Occipital lobe (tissue), 3 donors: Measurements from ENCODE around the gene BLM. TPM values are rescaled to one million over a fixed set of nuclear protein-coding genes. Genes with fewer than 3 reads are reported as not detected.
"Not testable (repeated sequence)": the region's sequence is repeated elsewhere in the genome, so short reads cannot be mapped to it uniquely, and the experiment has no call there.

Source experiments
- DNase-seq: peaks from one replicate; lab custom pipeline; 2025; lab: John Stamatoyannopoulos, UW
- small RNA-seq: library from RNA; depleted of rRNA; stranded (forward); fragments of <200 nt; gene quantifications from one replicate; pipeline ENCODE3, GENCODE V24; 2014
- total RNA-seq: library from RNA; depleted of rRNA; stranded (reverse); fragments of >200 nt; gene quantifications from one replicate; pipeline ENCODE4 v1.2.3, GENCODE V29; 2014

The BLM gene
- total RNA-seq, 1 donor from 2014 or later, result 3.6 TPM

DNA sequence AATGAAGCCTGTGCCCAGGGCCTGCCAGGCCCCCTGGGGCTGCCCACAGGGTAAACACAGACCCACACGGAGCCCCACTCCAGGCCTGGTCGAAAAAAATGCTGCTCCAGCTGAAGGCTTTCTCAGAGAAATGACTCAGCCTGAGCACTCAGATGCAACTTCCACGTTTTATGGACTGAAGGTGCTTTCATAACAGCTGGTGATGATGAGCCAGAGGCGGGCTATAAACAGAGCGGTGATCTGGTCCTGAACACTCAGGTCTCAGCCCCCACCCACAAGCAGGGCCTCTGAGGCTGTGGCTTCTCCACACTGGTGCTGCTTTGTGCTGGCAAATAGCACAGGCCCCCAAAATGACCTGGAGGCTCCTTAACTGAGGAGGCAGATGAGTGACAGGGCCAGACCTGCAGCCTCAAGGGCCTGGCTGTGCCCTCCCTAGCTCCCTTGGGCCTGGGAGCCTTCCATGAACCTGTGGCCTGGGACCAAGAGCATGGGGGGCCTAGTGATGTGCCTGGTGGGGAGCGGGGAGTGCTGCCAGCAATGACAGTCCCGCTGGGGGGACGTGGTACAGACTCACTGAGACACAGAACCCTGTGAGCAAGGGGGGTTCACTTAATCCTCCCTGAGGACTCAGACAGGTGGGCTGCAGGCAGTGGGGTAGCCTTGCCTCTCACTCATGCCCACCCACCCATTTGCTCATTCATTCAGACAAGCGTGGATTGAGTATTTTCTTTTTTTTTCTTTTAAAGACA lies 128.2 kb downstream of the BLM start:
- no peak for DNase-seq

DNA sequence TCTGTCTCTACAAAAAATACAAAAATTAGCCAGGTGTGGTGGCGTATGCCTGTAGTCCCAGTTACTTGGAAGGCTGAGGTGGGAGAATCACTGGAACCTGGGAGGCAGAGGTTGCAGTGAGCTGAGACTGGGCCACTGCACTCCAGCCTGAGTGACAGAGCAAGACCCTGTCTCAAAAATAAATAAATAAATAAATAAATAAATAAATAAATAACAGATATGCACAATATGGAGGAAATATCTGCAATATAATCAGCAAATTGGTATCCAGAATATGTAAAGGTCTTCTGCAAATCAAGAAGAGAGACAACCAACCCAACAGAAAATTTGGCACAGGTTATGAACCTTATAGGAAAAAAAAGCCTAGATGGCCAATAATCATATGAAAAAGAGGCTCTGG lies 132.3 kb downstream of the BLM start:
- not testable (repeated sequence) for DNase-seq

DNA sequence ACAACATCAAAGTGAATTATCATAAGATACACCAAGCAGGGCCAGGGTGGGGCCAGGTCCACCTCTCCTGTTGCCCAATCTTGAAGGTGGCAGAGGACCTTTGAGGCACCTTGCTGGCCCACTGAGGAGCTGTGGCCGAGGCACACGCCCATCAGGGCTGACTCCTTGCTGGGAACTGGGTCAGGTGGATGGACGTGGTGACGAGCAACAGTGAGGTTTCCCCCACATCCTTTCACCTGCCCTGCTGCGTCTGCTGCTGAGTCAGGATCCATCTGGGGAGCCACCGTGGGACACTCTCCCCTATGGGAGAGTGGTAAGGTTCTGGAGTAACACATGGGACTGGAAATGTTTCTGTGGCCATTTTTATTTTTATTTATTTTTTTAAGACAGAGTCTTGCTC lies 134.0 kb downstream of the BLM start:
- no peak for DNase-seq

DNA sequence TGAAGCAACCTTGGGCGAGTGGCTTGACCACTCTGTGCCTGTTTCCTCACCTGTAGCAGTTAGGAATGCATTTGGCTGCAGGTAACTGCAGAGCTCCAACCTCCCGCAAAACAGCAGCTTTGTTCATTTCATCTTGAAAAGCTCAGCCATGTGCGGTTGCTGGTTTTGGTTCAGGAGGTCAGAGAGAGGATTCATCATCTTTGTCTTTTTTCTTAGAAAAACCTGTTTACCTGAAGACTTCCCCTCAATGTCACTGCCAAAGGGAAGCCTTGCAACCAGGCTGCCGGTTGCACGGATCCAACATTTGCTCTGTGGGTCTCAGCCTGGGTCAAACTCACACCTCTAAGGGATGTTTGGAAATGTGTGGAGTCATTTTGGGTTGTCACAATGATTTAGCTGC lies 134.8 kb downstream of the BLM start:
- no peak for DNase-seq

DNA sequence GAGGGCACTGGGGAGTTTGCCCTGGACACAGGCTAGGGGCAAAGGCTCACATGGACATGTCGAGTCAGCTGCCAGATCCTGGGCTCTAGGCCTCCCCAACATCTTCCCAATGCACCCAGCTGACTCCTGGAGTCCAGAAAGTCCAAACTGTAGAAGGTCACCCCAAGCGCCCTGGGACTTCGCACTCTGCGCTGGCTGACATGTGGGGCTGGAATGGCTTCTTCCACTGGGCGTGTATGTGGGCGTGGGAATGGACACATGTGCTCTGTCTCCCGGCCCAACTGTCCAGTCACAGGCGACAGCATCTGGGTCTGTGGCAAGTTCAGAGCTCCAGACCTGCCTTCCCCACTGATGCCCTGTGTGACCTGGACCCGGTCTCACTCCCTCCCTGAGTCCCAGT lies 138.0 kb downstream of the BLM start:
- no peak for DNase-seq

DNA sequence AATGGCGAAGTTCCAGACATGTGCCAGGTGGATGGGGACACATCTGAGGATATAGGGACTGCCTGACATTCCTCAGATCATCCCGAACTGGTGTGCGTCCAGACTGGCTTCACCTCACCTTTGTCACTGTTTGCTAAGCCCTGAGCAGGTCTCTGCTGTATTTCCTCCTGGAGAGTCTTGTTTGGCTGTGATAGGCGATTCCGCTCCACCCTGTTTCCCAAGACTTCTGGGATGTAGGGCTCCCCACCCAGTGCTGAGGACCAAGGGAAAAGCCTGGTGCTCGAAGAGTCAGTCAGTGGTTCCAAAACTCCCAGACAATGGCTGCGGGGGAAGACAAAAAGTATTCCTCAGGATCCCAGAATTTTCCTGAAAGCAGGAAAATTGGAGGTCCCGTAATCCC lies 140.2 kb downstream of the BLM start:
- DNase-seq, result no peak

DNA sequence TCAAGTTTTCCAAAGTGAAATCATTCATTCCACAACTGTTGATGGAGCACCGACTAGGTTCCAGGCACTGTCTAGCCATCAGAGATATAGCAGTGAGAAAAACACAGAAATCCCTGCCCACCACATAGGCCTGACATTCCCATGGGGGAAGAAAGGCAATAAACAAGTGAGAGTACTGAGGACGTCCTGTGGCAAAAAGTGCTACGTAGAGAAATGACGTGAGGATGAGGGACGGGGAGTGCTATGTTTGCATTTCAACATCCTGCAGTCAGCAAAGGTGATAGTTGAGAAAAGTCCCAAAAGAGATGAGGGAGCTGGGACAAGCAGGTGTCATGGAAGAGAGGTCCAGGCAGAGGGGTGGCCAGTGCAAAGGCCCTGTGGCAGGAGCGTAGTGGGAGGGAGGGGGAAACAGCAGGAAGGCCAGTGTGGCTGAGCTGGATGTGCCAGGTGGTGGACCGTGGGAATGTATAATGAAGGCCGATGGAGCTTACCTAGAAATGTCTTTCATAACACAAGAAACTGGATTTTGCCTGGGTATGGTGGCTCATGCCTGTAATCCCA lies 140.8 kb downstream of the BLM start:
- no peak for DNase-seq

DNA sequence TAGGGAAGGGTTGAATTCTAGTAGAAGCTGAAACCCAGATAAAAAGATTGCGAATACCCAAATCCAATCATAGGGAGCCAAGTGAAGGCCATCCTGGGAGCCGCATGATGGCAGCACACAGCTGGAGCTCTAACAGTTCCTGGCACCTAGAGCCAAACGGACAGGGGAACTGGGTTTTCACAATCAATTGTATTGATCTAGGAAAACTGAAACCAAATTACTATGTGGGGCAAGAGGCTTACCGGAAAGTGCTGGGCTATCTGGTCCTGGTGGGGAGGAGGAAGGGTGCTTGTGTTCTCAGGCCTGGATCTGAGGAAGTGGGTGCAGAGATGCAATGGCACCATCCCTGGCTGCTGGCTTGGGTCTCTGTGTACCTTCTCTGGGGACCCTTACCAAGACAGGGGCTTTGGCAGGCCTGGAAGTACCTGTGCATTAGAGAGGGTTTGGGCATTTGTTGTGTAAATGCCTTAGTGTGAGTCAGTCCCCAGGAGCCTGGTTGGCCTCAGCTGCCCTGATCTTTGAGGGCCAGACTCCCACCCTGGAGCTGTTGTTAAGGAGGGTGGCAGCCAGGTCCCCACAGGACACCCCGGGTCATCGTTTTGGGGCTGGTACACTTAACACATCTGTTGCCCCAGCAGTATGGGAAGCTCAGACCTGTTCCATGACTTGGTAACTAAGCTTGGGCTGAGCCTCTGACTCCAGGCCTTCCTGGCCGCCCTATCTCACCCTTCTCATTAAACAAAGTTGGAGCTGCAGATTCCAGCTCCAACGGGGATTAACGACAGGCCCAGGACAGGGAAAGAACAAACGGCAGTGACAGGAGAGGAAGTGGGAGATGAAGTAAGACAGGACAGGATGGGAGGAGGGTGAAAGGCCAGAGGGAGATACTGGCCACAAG lies 142.3 kb downstream of the BLM start:
- DNase-seq, result no peak

DNA sequence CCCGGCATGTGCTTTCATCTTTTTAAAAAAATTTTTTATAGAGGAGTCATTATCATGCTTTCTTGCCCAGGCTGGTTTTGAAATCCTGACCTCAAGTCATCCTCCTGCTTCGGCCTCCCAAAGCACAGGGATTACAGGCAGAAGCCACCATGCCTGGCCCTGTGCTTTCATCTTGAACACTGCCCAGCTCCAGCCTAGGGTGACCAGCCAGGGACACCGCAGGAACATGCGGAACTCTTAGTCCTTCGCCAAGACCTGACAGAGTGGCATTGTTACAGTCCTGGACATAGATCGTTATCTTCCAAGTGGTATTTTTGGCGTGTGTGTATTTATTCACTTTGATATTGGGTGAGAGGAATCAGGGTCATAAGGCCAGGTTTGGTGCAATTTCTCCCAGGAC lies 143.3 kb downstream of the BLM start:
- DNase-seq, result no peak

DNA sequence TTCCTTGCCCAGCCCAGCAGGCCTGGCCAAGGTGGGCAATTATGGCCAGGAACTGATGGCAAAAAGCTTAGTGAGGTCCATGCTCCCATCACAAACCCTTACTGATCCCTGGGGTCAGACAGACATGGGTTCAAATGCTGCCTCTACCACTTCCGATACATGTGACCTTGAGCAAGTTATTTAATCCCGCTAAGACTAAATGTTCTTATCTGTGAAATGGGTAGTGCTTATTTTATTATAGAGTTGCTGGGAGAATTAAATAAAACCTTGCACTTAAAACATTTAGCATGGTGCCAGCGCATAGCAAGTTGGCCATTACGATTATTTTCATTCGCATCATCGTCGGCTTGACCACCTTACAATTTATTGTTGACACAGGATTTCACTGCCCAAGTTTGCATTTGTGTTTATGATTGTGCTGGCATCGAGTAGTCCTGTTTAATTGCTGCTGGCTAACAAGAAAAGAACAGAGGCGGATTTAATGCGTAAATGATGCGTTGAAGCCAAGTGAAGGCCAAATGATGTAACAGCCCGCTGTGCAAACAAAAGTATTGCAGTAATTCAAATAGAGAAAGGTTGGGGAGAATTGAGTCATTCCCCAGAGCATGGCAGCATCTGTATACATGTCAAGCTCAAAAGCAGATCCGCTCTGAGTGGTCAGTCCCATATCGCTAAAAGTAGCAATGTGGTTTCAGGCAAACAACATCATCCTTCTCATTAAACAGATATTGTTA lies 144.0 kb downstream of the BLM start:
- no peak for DNase-seq

DNA sequence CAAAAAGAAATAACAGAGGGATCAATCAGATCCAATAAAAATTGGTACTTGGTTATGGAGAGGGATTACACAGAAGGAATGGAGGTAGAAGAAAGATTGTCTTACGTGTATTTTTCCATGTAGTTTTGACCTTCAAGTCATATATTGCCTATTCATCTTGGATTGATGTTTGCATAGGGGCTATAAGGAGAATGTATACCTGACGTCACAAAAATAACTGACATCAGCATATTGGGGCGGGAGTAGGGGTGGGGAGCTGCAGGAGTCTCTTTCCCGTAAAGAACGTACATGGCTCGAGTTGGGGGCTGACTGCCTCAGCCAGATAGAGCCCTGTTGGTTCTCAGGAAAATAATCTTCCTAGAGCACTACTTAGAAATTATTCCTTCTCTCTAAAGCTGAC lies 145.3 kb downstream of the BLM start:
- no peak for DNase-seq

DNA sequence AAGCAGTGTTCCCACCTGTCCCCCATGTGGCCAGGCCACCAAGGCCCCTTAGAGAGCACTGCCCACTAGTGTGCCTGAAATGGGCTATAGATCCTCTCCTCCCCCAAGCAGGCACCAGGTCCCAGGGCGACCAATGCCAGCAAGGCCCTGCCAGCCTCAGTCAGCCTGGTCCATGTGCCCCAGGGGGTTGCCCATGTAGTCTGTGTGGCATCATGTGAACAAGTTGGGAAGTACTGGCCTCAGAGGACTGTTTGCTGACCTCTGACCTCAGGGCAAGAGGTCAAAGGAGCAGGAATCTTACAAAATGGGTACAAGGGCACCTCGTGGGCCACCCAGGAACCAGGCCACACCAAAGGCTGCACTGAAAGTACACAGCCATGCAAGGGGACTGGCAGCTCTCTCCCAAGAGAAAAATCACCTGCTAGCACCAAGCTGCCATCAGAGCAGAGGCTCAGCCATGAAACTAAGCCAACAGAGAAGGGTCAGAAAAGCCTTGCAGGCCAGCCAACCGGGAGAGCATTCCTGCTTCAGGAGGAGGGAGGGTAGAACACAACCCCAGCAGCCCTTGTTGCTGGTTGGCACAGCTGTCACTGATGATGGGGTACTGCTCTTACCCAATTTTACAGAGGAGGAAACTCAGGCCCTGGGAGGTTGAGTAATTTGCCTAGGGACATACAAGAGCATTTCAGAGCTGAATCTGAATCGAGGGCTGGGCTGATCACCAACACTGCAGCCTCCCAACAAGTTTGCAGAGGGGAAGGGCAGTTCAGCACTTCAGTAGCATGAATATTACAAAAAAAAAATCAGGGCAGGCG lies 146.0 kb downstream of the BLM start:
- no peak for DNase-seq

DNA sequence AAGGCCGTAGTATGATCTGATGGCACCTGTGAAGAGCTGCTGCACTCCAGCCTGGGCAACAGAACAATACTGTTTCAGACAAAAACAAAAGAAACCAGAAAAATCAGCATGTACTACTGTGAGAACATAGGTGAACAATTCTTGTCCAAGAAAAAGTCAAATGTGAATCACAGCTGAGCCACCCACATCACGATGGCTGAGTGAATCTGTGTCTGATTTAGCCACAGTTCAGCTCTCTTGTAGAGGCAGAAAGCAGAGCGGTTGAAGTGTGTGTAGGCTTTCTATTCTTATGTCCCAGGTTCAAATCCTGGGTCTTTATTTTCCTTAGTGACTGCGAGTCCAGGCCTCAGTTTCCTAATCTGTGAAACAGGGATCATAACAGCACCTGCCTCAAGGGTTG lies 146.8 kb downstream of the BLM start:
- no peak for DNase-seq

DNA sequence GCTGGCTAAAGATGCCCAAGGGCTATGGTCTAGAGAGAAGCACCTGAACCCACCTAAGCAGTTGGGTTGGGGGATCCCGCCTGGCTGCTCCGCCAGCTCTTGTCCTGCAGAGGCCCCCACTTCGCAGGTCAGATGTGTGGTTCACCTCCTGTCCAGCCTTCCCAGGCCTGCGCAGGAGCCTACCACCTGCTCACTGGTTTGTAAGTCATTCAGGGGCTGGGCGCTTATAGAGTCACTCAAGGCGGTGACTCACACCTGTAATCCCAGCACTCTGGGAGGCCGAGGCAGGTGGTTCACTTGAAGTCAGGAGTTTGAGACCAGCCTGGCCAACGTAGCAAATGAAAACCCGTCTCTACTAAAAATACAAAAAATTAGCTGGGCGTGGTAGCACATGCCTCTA lies 147.4 kb downstream of the BLM start:
- DNase-seq, result no peak

DNA sequence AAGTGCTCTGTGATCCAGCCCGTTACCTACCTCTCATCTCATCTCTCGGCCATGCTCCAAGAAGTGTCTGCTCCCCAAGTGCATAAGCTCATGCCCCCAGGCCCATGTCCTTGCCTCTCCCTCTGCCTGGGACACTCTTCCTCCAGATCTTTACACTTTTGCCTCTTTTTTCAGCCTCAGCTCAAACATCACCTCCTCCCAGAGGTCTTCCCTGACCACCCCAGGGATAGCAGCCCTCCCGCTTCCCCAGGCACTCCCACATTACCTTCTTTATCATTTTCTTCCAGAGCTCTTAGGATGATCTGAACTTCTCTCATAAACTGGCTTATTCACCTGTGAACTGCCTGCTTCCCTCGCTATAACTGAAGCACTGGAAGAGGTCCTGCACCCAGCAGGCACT lies 148.6 kb downstream of the BLM start:
- no peak for DNase-seq

Small RNA genes lying within 50 kb of the gene (small RNA-seq; reads per million reads assigned to genes)
- gene RF00093 (not detected), gene RN7SL363P (not detected)

Other genes starting within 250 kb of the BLM start
- gene CRTC3, start 187.4 kb upstream of the BLM start, total RNA-seq, result 17.9 TPM
- gene FURIN, start 151.2 kb downstream of the BLM start, total RNA-seq, result 8.7 TPM
- 4.8 TPM for gene FES, start 167.2 kb downstream of the BLM start, total RNA-seq
- 32.4 TPM for gene MAN2A2, start 186.0 kb downstream of the BLM start, total RNA-seq
- gene HDDC3, start 215.2 kb downstream of the BLM start, total RNA-seq, result 11.7 TPM
- gene UNC45A, start 217.9 kb downstream of the BLM start, total RNA-seq, result 35.7 TPM
- gene RCCD1, start 237.5 kb downstream of the BLM start, total RNA-seq, result 17.9 TPM